SH-SY5Y (cell line): ENCODE data around the gene EMD.

Experiments
- GATA2 ChIP-seq: IDR thresholded peaks from 2 replicates; pipeline ENCODE4 v1.6.1; 2011; ENCODE audit warnings: mild to moderate bottlenecking, low read depth, low read length
- GATA3 ChIP-seq: IDR thresholded peaks from 2 replicates; pipeline ENCODE4 v1.6.1; 2011; ENCODE audit warnings: low read depth, mild to moderate bottlenecking, low read length, moderate library complexity

GRCh38 chrX:154355094-154355775 is 23.9 kb upstream of the EMD start:
- no peak for TF ChIP-seq GATA3
- no peak for TF ChIP-seq GATA2
